GM19238 (cell line): Measurements from ENCODE around the gene GPX1.
"Not testable (repeated sequence)": the region's sequence is repeated elsewhere in the genome, so short reads cannot be mapped to it uniquely, and the experiment has no call there.

Experiments used
- DNase-seq: peaks from one replicate; pipeline ENCODE4 v3.0.0; 2011; ENCODE audit warnings: low spot score; ENCODE audit not compliant: insufficient read length

The GPX1 gene

GRCh38 chr3:49357443-49358216 lies 523 bp downstream of the GPX1 start:
- not testable (repeated sequence) for DNase-seq

- DNase-seq: not testable (repeated sequence)
Observed at GRCh38 chr3:49357095-49357442, 1.1 kb downstream of the GPX1 start.

- no peak for DNase-seq
Observed at GRCh38 chr3:49352890-49353421, 5.2 kb downstream of the GPX1 start.

GRCh38 chr3:49352281-49352680 lies 5.9 kb downstream of the GPX1 start:
- no peak for DNase-seq

GRCh38 chr3:49351521-49352011 lies 6.6 kb downstream of the GPX1 start:
- no peak for DNase-seq

GRCh38 chr3:49349348-49350114 lies 8.6 kb downstream of the GPX1 start:
- DNase-seq: no peak

- not testable (repeated sequence) for DNase-seq
Observed at GRCh38 chr3:49348361-49348760, 9.8 kb downstream of the GPX1 start.

GRCh38 chr3:49346797-49347251 lies 11.3 kb downstream of the GPX1 start:
- DNase-seq: no peak

- no peak for DNase-seq
Observed at GRCh38 chr3:49343163-49343562, 15.0 kb downstream of the GPX1 start.

GRCh38 chr3:49341996-49342395 lies 16.2 kb downstream of the GPX1 start:
- DNase-seq: no peak

GRCh38 chr3:49339941-49340800 lies 18.0 kb downstream of the GPX1 start, which contains the start of gene USP4:
Gene USP4 (minus strand): TSS chr3:49340053. CDS start chr3:49340024, 29 bp downstream.
- DNase-seq: peak; percentile 83

GRCh38 chr3:49339581-49339940 lies 18.6 kb downstream of the GPX1 start:
- no peak for DNase-seq

GRCh38 chr3:49333916-49334633 lies 24.1 kb downstream of the GPX1 start:
- no peak for DNase-seq

GRCh38 chr3:49333091-49333490 lies 25.1 kb downstream of the GPX1 start:
- DNase-seq: no peak

- DNase-seq: no peak
Observed at GRCh38 chr3:49329186-49329585, 29.0 kb downstream of the GPX1 start.

- DNase-seq: not testable (repeated sequence)
Observed at GRCh38 chr3:49328350-49328749, 29.8 kb downstream of the GPX1 start.

GRCh38 chr3:49327485-49327884 lies 30.7 kb downstream of the GPX1 start:
- DNase-seq: no peak

- no peak for DNase-seq
Observed at GRCh38 chr3:49324768-49325167, 33.4 kb downstream of the GPX1 start.

- no peak for DNase-seq
Observed at GRCh38 chr3:49316696-49317457, 41.3 kb downstream of the GPX1 start.
